HK-2 (cell line): ENCODE results near the gene ARHGEF12.

Source experiments
- DNase-seq: peaks from one replicate; pipeline ENCODE4 v3.0.0-alpha.2; 2018; ENCODE audit not compliant: unreplicated experiment

Gene ARHGEF12

GRCh38 chr11:120335908-120336640 is at the start of gene ARHGEF12:
ARHGEF12 (plus strand) TSS chr11:120336413; CDS start chr11:120337244, 831 bp downstream.
- peak; percentile 86 for DNase-seq

- no peak for DNase-seq
Measured at GRCh38 chr11:120288021-120288420, 48.2 kb upstream of the ARHGEF12 start.

- DNase-seq, result no peak
Measured at GRCh38 chr11:120289426-120289825, 46.8 kb upstream of the ARHGEF12 start.

- no peak for DNase-seq
Measured at GRCh38 chr11:120290956-120291355, 45.3 kb upstream of the ARHGEF12 start.

- DNase-seq, result no peak
Measured at GRCh38 chr11:120293038-120293800, 43.0 kb upstream of the ARHGEF12 start.

- DNase-seq, result no peak
Measured at GRCh38 chr11:120294096-120294495, 42.1 kb upstream of the ARHGEF12 start.

- DNase-seq, result no peak
Measured at GRCh38 chr11:120295099-120295498, 41.1 kb upstream of the ARHGEF12 start.

- no peak for DNase-seq
Measured at GRCh38 chr11:120296554-120296953, 39.7 kb upstream of the ARHGEF12 start.

GRCh38 chr11:120298461-120298860 is 37.8 kb upstream of the ARHGEF12 start:
- DNase-seq, result no peak

GRCh38 chr11:120302001-120302805 is 34.0 kb upstream of the ARHGEF12 start:
- no peak for DNase-seq

- peak; percentile 66 for DNase-seq
Measured at GRCh38 chr11:120303004-120303637, 33.1 kb upstream of the ARHGEF12 start.

GRCh38 chr11:120304526-120304925 is 31.7 kb upstream of the ARHGEF12 start:
- DNase-seq, result no peak

GRCh38 chr11:120305286-120305685 is 30.9 kb upstream of the ARHGEF12 start:
- DNase-seq, result no peak

- peak; percentile 44 for DNase-seq
Measured at GRCh38 chr11:120306519-120307242, 29.5 kb upstream of the ARHGEF12 start.

GRCh38 chr11:120307476-120307875 is 28.7 kb upstream of the ARHGEF12 start:
- no peak for DNase-seq

- DNase-seq, result no peak
Measured at GRCh38 chr11:120308081-120308480, 28.1 kb upstream of the ARHGEF12 start.

- no peak for DNase-seq
Measured at GRCh38 chr11:120310870-120311269, 25.3 kb upstream of the ARHGEF12 start.

- no peak for DNase-seq
Measured at GRCh38 chr11:120314861-120315260, 21.4 kb upstream of the ARHGEF12 start.

- DNase-seq, result no peak
Measured at GRCh38 chr11:120316880-120317688, 19.1 kb upstream of the ARHGEF12 start.
